SHP77 treated with DMSO at 0.1 percent for 48 hours (cell line): Measurements from ENCODE around the gene SLC4A7.
"Not testable (repeated sequence)": the region's sequence is repeated elsewhere in the genome, so short reads cannot be mapped to it uniquely, and the experiment has no call there.

Experiments
- DNase-seq: peaks from one replicate; lab custom pipeline; 2025; lab: John Stamatoyannopoulos, UW

Gene SLC4A7

DNA sequence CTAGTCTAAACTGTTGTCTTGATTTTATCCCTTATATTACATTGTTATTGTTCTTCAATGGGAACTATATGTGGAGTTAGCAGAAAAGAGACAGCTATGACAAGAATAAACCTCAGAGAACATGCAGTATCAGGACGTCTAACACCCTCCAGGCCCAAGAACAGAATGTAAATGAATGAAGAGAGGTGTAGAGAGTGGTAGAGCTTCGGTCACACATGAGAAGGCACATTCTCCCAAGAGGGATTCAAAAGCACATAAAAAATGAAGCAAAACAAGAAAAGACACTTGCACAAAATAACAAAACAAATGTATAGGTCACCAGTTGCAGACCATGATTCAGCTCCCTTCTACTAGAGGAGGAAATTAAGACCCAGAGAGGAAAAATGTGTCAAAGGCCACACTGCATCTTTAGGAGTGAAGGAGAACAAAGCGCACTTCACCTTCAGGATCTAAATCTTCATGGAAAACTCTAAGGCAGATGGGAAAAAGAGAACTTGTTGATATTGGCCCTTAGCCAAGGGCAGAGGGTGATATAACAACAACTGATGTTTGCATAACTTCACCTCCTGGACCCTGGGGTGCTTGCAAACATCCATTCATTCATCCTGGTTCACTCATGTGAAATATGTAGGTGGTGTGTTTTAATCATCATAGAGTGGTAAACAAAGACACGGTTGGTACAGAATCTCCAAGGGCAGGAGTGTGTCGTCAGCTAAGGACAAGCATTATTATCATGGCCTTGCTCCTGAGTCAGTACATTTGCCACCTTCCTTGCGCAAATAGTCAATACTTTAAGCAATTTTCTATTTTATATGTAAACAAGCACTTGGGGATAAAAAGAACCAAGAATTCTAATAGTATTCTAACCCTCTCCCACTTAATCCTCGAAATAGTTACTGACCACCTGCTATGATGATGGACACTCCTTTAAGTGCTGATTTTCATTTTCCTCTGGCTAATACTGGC lies 123.8 kb downstream of the SLC4A7 start:
- DNase-seq = peak; percentile 90

GRCh38 chr3:27358372-27358771 lies 125.8 kb downstream of the SLC4A7 start:
- DNase-seq = no peak

- DNase-seq = peak; percentile 36
Measured at GRCh38 chr3:27357665-27358258, 126.4 kb downstream of the SLC4A7 start.

GRCh38 chr3:27356976-27357375 lies 127.2 kb downstream of the SLC4A7 start:
- no peak for DNase-seq

- no peak for DNase-seq
Measured at GRCh38 chr3:27354588-27355203, 129.5 kb downstream of the SLC4A7 start.

DNA sequence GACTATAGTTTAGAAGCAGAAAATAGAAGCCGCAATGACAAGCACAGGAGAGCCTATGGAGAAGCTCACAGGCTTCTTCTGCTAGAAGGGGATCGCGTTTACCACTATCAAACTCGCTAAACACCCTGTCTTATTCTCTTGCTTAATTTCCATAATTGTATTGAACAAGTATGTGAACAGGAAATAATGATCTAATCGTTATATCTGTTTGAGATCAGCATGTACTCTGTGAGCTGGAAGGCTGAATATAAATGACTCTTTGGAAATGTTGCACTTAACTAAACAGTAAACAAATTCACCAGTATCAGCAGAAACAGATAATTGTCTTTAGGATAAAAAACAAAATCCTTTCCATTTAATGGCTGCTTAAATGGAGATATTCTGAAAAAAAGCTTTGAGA lies 130.0 kb downstream of the SLC4A7 start:
- DNase-seq = no peak

GRCh38 chr3:27353221-27353620 lies 131.0 kb downstream of the SLC4A7 start:
- DNase-seq = no peak

GRCh38 chr3:27352047-27352446 lies 132.1 kb downstream of the SLC4A7 start:
- DNase-seq = no peak

GRCh38 chr3:27349832-27350231 lies 134.4 kb downstream of the SLC4A7 start:
- DNase-seq = no peak

DNA sequence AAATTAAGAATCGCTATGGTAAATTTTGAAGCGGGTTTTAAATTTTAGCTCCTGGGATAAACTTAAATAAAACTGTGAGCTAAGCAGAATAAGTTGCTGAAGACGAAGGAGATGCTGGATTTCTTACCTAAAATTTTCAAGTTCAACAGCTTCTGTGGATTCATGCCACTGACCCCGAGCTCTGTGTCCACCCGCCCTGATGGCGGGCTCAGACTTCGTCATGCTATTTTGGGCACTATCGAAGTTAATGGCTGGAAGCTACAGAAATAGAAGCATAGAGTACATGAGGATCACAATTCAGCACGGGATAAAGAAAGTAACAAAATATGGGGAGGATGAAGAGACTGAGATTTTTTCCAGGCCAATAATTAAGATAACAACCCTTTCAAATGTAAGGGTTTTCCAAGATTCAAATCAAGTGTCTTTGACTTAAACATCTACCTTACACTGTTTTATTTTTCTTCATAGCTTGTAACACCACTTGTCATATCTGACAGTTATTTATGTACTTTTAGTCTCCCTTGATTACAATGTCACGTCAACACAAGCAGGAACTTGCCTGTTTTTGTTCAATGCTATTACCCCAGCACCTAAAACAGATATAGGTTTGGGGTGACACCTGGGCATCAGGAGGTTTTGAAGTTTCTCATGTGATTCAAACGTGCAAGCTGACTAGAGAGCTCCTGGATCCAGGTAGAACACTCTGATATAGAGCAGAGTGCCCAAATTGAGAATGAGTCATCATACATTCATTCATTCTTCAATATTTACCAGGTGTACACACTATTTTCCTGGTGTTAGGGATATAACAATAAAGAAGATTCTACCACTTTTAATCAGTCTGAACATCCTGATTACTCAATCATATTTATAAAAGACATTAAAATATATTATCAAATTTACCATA lies 138.0 kb downstream of the SLC4A7 start:
- DNase-seq = no peak

DNA sequence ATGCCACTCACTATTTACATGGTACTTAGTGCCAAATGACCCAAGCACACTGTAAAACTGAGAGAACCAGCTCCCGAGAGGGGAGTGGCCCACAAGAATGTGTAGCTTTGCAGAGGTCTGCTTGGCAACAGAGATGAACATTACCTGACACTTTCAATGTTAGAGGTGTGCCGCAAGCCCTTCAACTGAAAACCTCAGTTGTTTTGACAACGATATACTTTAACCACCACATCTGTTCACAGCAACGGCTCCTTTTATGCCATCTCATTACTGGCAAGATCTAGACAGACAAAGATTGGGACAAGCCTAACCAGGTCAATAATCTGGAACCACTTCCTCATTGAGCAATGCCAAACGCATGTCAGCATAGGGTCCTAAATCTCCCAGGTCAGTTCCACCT lies 138.7 kb downstream of the SLC4A7 start:
- DNase-seq = no peak

DNA sequence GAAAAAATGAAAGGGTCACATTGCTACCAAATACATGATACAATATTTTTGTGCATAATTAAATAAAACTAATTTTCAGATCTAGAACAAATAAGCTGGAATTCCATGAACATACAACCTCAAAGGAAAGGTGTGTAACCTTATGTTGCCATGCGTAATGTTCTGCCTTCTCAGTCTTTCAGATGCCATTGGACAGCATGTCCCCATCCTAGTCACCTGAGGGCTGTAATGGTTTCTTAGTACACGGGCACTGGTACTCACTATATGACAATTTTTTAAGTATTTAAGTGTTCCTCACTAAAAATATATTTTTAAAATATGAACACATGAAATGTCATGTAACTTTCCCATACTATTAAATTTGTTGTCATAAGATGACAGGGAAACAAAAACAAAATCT lies 139.1 kb downstream of the SLC4A7 start:
- DNase-seq = no peak

GRCh38 chr3:27344192-27344591 lies 140.0 kb downstream of the SLC4A7 start:
- DNase-seq = no peak

DNA sequence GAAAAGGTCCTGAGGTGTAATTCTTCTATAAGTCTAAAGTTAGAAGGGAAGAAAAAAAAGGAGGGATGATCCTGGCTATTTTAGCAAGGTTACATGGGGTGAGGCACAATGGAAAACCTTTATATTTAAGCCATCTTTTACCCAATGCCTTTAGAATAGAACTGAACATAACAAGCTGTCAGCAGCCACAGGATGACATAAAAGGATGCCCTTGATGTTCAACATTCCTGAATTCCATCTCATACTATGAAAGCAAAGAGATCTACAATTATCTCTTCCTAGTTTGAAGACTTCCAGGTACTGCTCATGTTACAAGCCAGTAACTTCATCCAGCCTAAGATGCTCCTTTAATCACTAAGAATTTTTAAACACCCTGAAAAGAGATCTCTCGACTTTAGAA lies 141.9 kb downstream of the SLC4A7 start:
- DNase-seq = no peak

- DNase-seq = no peak
Measured at GRCh38 chr3:27340534-27340933, 143.7 kb downstream of the SLC4A7 start.

GRCh38 chr3:27335571-27335970 lies 148.6 kb downstream of the SLC4A7 start:
- DNase-seq = no peak

- no peak for DNase-seq
Measured at GRCh38 chr3:27333843-27334242, 150.3 kb downstream of the SLC4A7 start.

- DNase-seq = not testable (repeated sequence)
Measured at GRCh38 chr3:27328982-27329762, 155.0 kb downstream of the SLC4A7 start.

DNA sequence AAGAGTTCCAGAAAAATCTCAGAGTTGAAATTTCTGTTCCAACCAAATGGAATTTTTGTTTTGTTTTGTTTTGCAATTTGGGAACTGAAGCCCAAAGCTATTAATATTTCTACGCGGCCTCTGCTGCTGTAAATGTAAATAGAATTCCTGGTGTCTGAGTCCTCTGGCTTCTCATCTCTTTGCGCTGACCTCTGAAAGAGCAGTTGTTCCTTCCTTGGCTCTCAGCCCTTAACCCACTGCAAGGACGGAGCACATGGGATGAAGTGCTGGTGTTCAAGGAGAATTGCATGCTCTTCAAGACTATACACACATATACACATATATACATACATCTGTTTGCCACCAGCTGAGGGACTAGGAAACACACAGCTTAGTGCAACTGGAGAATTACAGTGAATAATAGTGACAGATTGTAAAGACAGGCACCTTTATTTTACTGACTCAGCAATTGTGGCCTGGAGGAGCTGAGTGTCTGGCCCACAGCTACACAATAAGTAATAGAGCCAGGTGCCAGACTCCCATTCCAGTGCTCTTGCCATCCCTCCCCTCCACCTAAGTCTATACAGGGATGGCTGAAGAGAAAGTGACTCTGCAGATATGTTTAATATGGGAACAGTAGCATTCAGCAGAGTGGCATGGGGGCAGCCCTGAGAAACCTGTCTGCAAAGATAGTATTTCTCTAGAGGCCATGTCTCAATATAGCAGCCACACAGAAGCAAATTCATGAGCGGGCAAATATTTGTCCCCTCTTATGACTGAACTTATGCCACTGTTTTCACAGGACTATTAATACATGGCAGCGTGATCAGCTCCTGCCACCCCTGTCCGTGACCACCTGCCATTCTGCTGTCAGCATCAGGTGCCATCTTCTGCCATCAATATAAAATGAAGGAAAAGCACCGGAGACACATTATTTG lies 157.3 kb downstream of the SLC4A7 start:
- DNase-seq = no peak

DNA sequence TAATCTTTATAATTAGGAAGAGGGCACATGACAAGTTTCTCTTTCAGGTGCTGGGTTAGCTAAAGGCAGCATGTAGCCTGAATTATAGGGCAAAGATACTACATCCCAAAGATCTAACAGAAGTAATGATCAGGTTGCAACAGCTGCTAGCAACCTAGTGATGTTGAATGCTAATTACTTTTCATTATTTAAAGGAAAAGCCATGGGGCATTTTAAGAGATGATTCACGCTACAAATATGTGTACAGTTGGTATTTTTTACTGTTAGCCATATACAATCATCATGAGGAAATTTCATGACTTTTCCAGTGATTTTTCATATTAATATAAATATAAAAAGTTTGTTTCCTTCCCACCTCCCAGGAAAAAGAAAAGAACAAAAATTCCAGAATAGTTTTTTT lies 158.0 kb downstream of the SLC4A7 start:
- no peak for DNase-seq
